ENCODE results near the gene NINL.

- TF ChIP-seq, protein P1, sequence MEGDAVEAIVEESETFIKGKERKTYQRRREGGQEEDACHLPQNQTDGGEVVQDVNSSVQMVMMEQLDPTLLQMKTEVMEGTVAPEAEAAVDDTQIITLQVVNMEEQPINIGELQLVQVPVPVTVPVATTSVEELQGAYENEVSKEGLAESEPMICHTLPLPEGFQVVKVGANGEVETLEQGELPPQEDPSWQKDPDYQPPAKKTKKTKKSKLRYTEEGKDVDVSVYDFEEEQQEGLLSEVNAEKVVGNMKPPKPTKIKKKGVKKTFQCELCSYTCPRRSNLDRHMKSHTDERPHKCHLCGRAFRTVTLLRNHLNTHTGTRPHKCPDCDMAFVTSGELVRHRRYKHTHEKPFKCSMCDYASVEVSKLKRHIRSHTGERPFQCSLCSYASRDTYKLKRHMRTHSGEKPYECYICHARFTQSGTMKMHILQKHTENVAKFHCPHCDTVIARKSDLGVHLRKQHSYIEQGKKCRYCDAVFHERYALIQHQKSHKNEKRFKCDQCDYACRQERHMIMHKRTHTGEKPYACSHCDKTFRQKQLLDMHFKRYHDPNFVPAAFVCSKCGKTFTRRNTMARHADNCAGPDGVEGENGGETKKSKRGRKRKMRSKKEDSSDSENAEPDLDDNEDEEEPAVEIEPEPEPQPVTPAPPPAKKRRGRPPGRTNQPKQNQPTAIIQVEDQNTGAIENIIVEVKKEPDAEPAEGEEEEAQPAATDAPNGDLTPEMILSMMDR (IDR thresholded peaks at IDR 0.05): no peak
- TF ChIP-seq EP300 (IDR thresholded peaks at IDR 0.05): no peak
Measured at GRCh38 chr20:25439328-25439727, 146.0 kb downstream of the NINL start.
